Activated CD4-positive, alpha-beta T cell treated with anti-CD3 and anti-CD28 coated beads, Interleukin-2, Interleukin-6, amounts not matched to agents 100 ng/mL and 50 ng/mL, durations not matched to agents 16 hours and 8 hours (primary cell): ENCODE results near the gene MOG.
"Not testable (repeated sequence)": the region's sequence is repeated elsewhere in the genome, so short reads cannot be mapped to it uniquely, and the experiment has no call there.

ENCODE experiments used
- DNase-seq: peaks from one replicate; pipeline ENCODE4 v3.0.0-alpha.2; 2020

Gene MOG

DNA sequence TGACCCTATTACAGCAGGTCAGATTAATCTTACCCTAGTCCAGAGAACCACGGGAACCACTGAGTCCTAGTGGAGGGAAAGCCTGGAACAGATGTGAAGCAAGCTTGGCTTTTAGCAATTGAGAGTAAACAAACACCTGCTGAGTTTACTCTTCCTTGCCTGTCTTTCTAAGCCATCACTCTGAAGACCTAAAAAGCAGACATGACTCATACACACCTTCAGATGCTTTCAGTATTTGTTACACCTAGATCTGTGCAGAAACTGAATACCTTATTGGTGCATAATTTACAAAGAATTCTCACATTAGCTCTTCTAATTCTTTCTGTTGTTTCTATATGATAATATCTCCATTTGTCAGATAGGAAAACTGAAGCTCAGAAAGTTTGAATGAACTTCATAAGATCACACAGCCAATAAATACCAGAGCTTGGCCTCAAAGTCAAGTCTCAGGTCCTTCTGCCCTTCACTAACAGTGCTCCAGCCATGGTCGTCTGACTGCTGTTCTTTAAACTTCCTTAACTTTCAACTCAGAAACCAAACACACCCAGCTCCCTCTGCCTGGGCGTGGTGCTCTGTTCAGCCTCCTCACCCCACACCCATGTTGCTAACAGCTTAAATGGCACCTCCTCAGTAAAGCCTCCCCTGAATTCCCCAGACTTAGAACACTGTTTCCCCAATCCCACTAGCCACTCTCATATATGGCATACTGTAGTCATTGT is 15.3 kb upstream of the MOG start:
- DNase-seq = no peak

- no peak for DNase-seq
Observed at GRCh38 chr6:29647927-29648642, 8.8 kb upstream of the MOG start.

DNA sequence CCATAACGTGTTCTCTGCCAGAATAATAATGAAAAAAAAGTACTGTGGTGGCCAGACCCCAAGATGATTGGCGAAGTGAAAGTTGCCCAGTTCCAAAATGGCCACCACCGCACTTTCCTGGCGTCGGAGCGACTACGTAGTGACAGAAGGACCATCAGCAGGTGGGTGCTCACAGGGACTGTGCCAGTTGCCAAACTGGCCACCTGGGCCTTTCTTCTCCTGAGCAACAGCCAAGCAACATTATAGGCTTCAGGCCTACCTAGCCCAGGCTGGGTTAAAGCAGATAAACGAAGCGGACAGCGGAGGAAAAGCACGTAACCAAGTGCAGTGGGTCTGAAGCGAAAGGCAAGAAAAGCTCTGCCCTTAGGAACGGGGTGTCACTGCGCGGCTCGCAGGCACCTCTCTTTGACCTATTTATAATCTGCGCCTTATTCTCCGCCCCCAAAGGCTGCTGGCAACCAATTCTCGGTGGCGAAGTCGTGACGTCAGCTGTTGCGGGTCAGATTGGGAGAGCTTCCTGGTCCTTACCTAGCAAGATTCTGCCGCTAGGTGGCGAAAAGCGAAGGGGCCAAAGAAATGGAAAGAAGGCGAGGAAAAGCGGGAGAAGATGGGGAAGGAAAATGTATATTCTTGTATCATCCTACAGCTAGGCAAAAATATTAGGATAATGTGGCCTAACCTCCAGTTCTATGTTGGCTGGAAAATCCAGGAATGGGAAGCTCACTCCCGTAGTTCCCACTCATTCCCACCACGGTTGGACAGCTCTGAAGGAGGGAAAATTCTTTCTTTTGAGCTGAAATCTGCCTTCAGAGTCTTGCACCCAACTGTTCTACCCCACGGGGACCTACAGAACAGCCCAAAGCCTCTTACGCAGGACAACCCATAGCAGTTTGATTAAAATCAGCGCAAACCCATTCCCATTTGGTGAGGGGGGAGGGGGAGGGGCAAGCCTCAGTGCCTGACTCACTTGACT is 6.9 kb upstream of the MOG start:
- peak; percentile 98 for DNase-seq

- DNase-seq = peak; percentile 42
Observed at GRCh38 chr6:29651413-29652197, 5.3 kb upstream of the MOG start.

- DNase-seq = no peak
Observed at GRCh38 chr6:29652198-29652584, 4.7 kb upstream of the MOG start.

DNA sequence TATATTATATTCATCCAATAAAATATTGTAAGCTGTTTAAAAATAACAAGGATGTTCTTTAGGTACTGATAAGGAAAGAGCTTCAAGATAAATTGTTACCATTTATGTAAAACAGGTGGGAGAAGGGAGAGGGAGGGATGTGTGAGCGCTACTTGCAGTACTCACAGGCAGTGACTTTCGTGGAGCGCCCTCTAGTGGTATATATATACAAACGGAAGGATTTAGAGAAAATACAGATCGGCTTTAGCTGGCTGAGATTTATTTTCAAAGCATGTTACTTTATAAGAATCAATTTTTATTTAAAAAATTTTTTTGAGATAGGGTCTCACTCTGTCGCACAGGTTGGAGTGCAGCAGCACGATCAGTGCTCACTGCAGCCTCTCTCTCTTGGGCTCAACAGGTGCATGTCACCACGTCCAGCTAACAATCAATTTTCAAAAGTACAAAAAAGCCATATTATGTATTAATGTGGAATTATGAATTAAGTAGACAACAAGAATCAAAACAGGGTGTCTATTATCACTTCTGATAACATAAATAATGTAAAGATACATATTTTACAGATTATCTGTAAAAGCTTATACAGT is 3.3 kb upstream of the MOG start:
- peak; percentile 74 for DNase-seq

GRCh38 chr6:29655658-29656057 is 1.2 kb upstream of the MOG start:
- DNase-seq = no peak

GRCh38 chr6:29656157-29656556 is 735 bp upstream of the MOG start:
- no peak for DNase-seq

GRCh38 chr6:29661071-29661470 is 4.2 kb downstream of the MOG start:
- DNase-seq = no peak

DNA sequence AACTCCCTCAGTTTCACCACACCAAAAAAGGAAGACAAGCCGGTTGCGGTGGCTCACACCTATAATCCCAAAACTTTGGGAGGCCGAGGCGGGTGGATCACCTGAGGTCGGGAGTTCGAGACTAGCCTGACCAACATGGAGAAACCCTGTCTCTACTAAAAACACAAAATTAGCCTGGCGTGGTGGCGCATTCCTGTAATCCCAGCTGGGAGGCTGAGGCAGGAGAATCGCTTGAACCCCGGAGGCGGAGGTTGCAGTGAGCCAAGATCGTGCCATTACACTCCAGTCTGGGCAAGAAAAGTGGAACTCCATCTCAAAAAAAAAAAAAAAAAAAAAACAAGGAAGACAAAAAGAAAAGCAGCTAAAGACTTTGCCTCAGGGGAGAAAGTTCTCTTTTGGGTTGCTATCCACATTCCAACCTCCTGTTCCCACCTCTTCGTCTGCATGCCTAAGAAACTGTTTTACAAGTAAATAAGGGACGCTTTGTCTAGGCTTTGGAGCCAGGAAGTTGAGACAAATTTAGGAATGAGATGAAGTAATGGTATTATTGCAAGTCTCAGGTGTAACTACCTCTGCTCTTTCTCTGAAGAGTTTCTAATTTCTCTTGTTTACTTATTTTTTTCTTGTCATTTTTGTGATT is 4.7 kb downstream of the MOG start:
- not testable (repeated sequence) for DNase-seq

- no peak for DNase-seq
Observed at GRCh38 chr6:29663300-29664042, 6.6 kb downstream of the MOG start.

- DNase-seq = no peak
Observed at GRCh38 chr6:29665942-29666825, 9.3 kb downstream of the MOG start.

DNA sequence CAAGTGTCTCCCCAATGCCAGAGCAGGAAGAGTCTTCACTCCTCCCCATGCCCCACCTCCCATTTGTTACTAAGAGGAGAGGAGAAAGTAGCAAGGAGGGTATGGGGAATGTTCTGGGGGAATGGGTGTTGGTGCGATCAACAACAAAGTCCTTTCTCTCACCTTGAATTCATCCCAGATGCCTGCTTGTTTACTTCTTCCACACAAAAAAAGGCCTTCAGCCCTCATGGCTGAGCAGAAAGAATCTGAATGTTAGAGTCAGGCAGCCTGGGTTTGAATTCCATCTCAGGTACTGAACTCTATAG is 9.9 kb downstream of the MOG start:
- DNase-seq = no peak

DNA sequence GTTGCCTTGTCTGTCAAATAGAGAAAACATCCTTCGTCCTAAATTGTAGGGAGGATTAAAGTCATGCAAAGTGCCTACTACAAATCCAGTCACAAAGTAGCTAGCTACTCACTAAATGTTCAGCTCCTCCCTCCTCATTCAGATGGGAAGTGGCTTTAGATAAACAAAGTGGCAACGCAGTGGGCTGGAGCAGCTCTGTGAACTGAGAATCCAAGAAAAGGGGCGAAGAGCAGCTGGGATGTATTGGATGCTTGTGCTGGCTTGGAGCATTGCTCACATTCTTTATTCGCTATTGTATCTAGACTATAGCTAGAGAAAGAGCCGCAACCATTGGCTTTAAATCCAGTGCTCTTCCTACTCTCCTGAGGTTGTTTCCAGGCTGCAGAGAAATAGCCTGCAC is 10.3 kb downstream of the MOG start:
- no peak for DNase-seq

DNA sequence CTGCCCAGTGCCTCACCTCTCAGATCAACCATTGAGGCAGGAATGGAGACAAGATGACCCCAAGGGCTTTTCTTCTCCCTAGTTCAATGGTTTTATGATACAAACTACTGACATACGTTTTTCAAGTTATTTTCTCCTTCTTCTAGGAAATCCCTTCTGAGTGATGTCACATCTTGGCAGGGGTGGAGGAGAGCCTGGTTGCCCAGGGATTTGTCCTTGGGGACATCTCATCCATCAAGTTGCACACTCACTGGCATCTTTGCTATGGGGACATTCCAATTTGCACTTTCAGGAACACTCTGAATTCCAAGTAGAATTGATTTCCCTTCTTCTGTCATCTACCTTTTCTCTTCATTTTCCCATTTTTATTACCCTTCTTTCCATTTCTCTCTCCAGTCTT is 14.1 kb downstream of the MOG start:
- DNase-seq = no peak

DNA sequence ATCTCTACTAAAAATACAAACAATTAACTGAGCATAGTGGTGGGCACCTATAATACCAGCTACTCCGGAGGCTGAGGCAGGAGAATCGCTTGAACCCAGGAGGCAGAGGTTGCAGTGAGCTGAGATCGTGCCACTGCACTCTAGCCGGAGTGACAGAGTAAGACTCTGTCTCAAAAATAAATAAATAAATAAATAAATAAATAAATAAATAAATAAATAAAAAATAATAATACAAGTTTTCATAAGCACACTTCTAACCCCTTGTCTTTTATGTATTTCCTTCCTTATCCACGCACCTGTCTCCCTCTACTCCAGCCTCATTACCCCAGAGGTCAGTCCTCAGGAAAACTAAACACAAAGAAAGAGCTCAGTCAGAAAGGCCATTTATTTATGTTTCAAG is 15.2 kb downstream of the MOG start:
- DNase-seq = not testable (repeated sequence)

- DNase-seq = no peak
Observed at GRCh38 chr6:29673161-29673560, 16.3 kb downstream of the MOG start.

DNA sequence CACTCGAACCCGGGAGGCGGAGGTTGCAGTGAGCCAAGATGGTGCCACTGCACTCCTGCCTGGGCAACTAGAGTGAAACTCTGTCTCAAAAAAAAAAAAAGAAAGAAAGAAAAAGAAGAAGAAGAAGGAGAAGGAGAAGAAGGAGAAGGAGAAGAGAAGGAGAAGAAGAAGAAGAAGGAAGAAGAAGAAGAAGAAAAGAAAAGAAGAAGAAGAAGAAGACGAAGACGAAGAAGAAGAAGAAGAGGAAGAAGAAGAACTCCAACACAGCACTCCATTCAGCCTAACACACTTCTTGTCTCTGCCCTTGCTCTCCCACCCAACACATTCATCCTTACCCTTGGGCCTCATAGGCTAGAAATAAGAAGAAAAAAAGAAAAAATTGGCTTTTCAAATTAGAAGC is 17.1 kb downstream of the MOG start:
- no peak for DNase-seq

GRCh38 chr6:29675561-29675960 is 18.7 kb downstream of the MOG start:
- DNase-seq = no peak

DNA sequence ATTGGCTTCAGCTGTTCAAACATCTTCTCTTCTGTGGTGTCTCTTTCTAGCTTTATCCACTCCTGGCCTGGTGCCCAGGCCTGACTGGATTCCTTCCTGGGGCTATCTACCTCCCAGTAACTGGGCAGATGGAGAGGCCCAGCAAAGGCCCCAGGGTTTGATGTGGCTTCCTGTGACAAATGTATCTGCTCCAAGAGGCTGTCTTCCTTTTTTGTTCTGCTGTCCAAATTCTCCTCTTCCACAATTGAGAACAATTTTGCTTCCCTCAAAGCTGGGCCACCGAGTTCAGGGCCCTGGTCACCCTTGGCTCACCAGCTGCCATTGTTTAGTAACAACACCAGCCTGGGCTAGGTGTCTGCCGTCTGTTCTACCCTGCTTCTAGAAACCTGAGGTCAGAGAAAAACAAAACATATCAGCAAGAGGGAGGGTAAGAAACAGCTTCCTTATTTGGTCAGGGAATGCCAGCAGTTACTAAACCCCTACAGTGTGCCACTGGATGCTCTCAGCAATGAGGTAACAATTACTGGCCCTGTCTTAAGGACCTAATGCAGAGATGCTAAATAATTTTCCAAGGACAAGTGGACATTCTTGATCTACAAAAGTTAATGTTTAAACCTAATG is 20.2 kb downstream of the MOG start:
- no peak for DNase-seq
